SU-DHL-6 (cell line): Measurements from ENCODE around the gene ABR.

Source experiments
- H2AFZ ChIP-seq: fragments of 200-600 bp; sonication (generic); 2 replicates; pipeline ENCODE4 v1.6.1; 2014; ENCODE audit warnings: low read depth, mild to moderate bottlenecking, moderate library complexity, mixed read lengths, antibody characterized with exemption, low read length; ENCODE audit not compliant: severe bottlenecking
- H3F3A ChIP-seq: fragments of 200-600 bp; shearing (Covaris generic); 2 replicates; pipeline ENCODE4 v1.6.0; 2016; ENCODE audit warnings: antibody characterized with exemption, mild to moderate bottlenecking; ENCODE audit not compliant: insufficient read depth
- H3K27ac ChIP-seq: fragments of 200-600 bp; sonication (generic); 2 replicates; pipeline ENCODE4 v1.5.1; 2016; ENCODE audit warnings: low read depth, mild to moderate bottlenecking, low read length, moderate library complexity, mixed read lengths
- H3K27me3 ChIP-seq: fragments of 200-600 bp; sonication (generic), shearing (Covaris generic); 2 replicates; pipeline ENCODE4 v1.6.0; 2014; ENCODE audit warnings: mild to moderate bottlenecking, low read length
- H3K36me3 ChIP-seq: fragments of 200-600 bp; sonication (generic); 2 replicates; pipeline ENCODE4 v1.6.1; 2014; ENCODE audit warnings: mild to moderate bottlenecking, low read length, mixed read lengths
- H3K4me2 ChIP-seq: fragments of 300-600, 200-600 bp; shearing (Covaris generic), sonication (generic); 2 replicates; pipeline ENCODE4 v1.6.0; 2014; ENCODE audit warnings: low read length, low read depth, mild to moderate bottlenecking; ENCODE audit not compliant: poor library complexity, severe bottlenecking
- H3K4me3 ChIP-seq: fragments of 200-600 bp; sonication (generic); 2 replicates; pipeline ENCODE4 v1.5.1; 2014; ENCODE audit warnings: antibody characterized with exemption, low read length, mild to moderate bottlenecking, mixed read lengths; ENCODE audit not compliant: insufficient read depth, poor library complexity, severe bottlenecking
- H3K79me2 ChIP-seq: fragments of 200-600 bp; sonication (generic); 2 replicates; pipeline ENCODE4 v1.6.1; 2014; ENCODE audit warnings: mild to moderate bottlenecking, low read length, moderate library complexity; ENCODE audit not compliant: insufficient read depth
- H3K9ac ChIP-seq: fragments of 200-600 bp; sonication (generic); 2 replicates; pipeline ENCODE4 v1.7.0; 2014; ENCODE audit warnings: mild to moderate bottlenecking, low read length
- H3K9me2 ChIP-seq: fragments of 200-600 bp; sonication (generic); replicated peaks from 2 replicates; pipeline ENCODE4 v1.6.1; 2014; ENCODE audit warnings: low read length; ENCODE audit not compliant: insufficient read depth
- H3K9me3 ChIP-seq: fragments of 200-600 bp; sonication (generic); 2 replicates; pipeline ENCODE4 v1.6.1; 2014; ENCODE audit warnings: low read length, mixed read lengths; ENCODE audit not compliant: insufficient read depth
- H4K20me1 ChIP-seq: fragments of 200-600 bp; sonication (generic); 2 replicates; pipeline ENCODE4 v1.6.1; 2014; ENCODE audit warnings: low read depth, mild to moderate bottlenecking, antibody characterized with exemption, low read length, moderate library complexity, mixed read lengths
- EZH2phosphoT487 ChIP-seq: fragments of 200-600 bp; sonication (generic), shearing (Covaris generic); conservative IDR thresholded peaks from 2 replicates; pipeline ENCODE4 v1.6.1; 2018; ENCODE audit warnings: mild to moderate bottlenecking, antibody characterized with exemption, low read length, moderate library complexity, mixed read lengths
- TF ChIP-seq, protein P1 (sequence below): fragments of 200-600 bp; sonication (generic); IDR thresholded peaks from one replicate; pipeline ENCODE4 v1.5.1; 2017; ENCODE audit warnings: antibody characterized with exemption, mild to moderate bottlenecking, low read length, moderate library complexity; ENCODE audit not compliant: insufficient read depth, poor library complexity, severe bottlenecking

The ABR gene

DNA sequence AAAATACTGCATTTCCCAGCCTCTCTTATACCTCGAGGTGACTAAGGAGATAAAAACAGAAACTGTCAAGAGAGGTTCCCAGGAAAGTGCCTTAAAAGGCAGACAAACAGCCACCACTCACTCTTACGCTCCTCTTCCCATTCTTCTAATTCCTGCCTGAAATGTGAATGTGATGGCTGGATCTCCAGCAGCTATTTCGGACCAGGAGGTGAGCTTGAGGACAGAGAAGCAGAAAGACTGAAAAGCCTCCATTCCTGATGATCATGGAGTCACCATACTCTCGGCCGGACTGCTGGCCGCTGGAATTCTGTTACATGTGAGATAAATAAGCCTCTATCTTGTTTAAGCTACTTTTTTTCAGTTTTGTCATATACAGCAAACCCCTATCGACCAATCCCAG is 41.4 kb upstream of the ABR start:
- Histone ChIP-seq H4K20me1 (peaks cover 7% of the 10 kb centered on the region), H3K27ac (peak overlapping the region; percentile 69), H3K9me2 (no peaks in the 10 kb centered on the region), H3K79me2 (peaks cover 85% of the 10 kb centered on the region), H3K9ac (0 out of 2 replicates have a peak overlapping the region, but pooled peaks have one; percentile 8), H3K27me3 (no peaks in the 10 kb centered on the region), H3K4me3 (no peak overlapping the region), H3K36me3 (peaks cover 2% of the 10 kb centered on the region; the same call in 1 of the 2 replicates), H3K4me2 (peak overlapping the region; percentile 39), H2AFZ (no peak overlapping the region), H3F3A (peaks cover 30% of the 10 kb centered on the region), H3K9me3 (no peaks in the 10 kb centered on the region)
- no peak for TF ChIP-seq EZH2phosphoT487
- TF ChIP-seq, protein P1, sequence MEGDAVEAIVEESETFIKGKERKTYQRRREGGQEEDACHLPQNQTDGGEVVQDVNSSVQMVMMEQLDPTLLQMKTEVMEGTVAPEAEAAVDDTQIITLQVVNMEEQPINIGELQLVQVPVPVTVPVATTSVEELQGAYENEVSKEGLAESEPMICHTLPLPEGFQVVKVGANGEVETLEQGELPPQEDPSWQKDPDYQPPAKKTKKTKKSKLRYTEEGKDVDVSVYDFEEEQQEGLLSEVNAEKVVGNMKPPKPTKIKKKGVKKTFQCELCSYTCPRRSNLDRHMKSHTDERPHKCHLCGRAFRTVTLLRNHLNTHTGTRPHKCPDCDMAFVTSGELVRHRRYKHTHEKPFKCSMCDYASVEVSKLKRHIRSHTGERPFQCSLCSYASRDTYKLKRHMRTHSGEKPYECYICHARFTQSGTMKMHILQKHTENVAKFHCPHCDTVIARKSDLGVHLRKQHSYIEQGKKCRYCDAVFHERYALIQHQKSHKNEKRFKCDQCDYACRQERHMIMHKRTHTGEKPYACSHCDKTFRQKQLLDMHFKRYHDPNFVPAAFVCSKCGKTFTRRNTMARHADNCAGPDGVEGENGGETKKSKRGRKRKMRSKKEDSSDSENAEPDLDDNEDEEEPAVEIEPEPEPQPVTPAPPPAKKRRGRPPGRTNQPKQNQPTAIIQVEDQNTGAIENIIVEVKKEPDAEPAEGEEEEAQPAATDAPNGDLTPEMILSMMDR, result no peak

GRCh38 chr17:1220346-1220745 is 40.6 kb upstream of the ABR start:
- no peaks in the 10 kb centered on the region for H4K20me1 ChIP-seq

GRCh38 chr17:1217089-1217385 is 37.3 kb upstream of the ABR start:
- H3K9me2 ChIP-seq, result no peaks in the 10 kb centered on the region
- H3K79me2 ChIP-seq, result peaks cover 70% of the 10 kb centered on the region
- TF ChIP-seq EZH2phosphoT487, result no peak
- TF ChIP-seq, protein P1, result no peak
- H3K9ac ChIP-seq, result peak overlapping the region; percentile 35
- no peaks in the 10 kb centered on the region for H3K27me3 ChIP-seq
- no peaks in the 10 kb centered on the region for H3K36me3 ChIP-seq
- peak overlapping the region; percentile 17 for H3K4me3 ChIP-seq
- H3K27ac ChIP-seq, result peak overlapping the region; percentile 89
- no peaks in the 10 kb centered on the region for H3K9me3 ChIP-seq
- H3F3A ChIP-seq, result peaks cover 48% of the 10 kb centered on the region
- H2AFZ ChIP-seq, result no peak overlapping the region
- peak overlapping the region; percentile 53 for H3K4me2 ChIP-seq
- H4K20me1 ChIP-seq, result peaks cover 3% of the 10 kb centered on the region; the same call in 1 of the 2 replicates

More at GRCh38 chr17:1220346-1220745, 40.6 kb upstream of the ABR start:
- Histone ChIP-seq H3K9me2 (no peaks in the 10 kb centered on the region), H3K27ac (peak overlapping the region; percentile 69), H3K9ac (0 out of 2 replicates have a peak overlapping the region, but pooled peaks have one; percentile 8), H3K27me3 (no peaks in the 10 kb centered on the region), H3K4me3 (no peak overlapping the region), H3F3A (peaks cover 32% of the 10 kb centered on the region), H2AFZ (no peak overlapping the region), H3K36me3 (no peaks in the 10 kb centered on the region), H3K4me2 (peak overlapping the region; percentile 39), H3K9me3 (no peaks in the 10 kb centered on the region), H3K79me2 (peaks cover 78% of the 10 kb centered on the region)
- TF ChIP-seq EZH2phosphoT487, result no peak
- TF ChIP-seq, protein P1, result no peak
